ENCODE data around the gene ANO1.

The ANO1 gene

DNA sequence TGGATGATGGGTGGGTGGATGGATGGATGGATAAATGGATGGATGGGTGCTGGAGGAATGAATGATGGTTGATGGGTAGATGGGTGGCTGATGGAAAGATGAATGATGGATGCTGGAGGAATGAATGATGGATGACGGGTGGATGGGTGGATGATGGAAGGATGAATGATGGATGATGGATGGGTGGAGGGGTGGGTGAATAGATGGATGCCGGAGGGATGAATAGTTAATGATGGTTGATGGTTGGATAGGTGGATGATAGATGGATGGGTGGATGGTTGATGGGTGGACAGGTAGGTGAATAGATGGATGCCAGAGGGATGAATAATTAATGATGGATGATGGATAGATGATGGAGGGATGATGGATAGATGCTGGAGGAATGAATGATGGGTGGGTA, 41.4 kb downstream of the ANO1 start:
- DNase-seq = no peak

DNA sequence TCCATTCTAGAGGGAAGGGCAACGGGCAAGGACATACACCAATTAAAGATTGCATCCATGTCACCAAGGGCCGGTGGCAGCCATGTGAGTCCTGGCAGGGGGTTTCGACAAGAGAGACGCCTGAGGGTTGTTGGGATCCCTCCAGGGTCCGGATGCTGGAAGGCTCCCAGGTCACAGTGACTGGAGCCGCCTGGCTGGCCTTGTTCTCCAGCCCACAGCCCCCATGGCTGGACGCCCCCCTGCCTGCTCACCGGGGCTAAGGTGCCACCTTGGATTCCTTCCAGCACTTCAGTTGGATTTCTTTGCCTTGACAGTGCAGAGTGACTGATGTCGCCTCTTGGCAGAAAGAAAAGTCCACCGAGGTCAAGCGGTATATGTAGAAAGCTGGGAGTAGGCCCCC, 42.6 kb downstream of the ANO1 start:
- no peak for DNase-seq

DNA sequence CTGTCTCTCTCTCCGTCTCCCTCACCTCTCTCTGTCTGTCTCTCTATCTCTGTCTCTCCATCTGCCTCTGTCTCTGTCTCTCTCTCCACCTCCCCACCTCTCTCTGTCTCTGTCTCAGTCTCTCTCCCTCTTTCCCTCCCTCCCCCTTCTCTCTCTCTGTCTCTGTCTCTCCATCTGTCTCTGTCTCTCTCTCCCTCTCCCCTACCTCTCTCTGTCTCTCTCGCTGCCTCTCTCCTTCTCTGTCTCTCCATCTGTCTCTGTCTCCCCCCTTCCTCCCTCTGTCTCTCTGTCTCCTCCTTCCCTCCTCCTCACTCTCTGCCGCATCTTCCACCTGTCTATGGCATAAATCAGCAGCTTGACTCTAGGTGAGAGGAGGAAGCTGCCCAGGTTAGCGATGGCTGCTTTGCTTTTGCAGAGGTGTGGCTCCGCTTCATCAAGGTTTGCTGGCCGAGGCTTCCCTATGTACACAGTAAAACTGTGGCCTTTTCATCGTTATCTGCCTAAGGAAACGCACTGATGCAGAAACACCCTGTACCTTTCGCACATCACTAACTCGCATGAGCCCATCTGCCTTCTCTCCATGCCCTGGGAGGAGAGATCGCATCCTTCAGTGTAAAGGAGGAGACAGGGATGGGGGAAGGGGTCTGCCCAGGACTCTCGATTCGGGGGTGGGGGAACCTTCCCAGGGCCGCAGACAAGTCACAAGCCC, 44.5 kb downstream of the ANO1 start:
- no peak for DNase-seq

DNA sequence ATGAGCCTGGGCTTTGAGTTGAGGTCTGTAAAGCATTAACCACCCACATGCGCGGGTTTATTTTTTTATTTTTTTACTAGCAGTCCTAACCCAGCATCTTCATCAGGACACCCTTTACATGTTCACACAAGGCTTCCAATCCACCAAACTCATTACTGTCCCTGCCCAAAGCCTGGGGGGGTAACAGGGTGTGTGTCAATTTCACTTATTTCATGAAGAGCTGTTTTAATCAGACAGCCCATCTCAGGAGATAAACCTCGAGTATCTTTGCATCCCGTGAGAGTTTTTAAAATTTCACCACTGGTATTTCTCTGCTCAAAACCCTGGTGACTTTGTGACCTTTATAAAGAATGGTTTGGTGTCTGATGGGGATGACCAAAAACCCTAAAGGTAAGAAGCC, 45.6 kb downstream of the ANO1 start:
- no peak for DNase-seq

DNA sequence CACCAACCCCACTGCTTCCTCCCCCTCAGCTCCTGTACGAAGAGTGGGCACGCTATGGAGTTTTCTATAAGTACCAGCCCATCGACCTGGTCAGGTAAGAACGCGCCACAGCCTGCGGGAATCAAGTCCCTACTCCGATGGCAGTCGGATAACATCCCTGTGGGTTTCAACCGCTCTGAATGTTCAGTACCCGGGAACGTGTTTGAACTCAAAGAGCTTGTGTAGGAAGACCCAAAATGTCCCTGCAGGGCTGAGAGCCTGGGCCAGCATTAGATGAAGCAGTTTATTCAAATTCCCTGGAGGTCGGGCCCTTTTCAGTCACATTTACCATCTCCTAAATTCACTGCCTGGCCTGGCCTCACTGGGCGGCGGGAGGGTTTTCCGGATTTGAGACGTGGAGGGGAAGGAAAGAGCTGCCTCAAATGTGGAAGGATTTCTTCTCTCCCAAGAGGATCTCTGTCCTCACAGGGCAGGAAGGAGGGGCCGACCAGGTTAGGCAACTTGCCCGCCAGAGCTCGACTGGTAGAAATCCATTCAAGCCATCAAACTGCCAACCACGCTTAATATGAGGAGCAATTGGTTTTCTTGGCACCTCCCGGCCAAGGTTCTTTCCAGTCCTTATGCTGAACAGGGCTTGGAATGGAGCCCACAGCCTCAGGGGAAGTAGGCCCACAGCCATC, 46.3 kb downstream of the ANO1 start:
- no peak for DNase-seq

DNA sequence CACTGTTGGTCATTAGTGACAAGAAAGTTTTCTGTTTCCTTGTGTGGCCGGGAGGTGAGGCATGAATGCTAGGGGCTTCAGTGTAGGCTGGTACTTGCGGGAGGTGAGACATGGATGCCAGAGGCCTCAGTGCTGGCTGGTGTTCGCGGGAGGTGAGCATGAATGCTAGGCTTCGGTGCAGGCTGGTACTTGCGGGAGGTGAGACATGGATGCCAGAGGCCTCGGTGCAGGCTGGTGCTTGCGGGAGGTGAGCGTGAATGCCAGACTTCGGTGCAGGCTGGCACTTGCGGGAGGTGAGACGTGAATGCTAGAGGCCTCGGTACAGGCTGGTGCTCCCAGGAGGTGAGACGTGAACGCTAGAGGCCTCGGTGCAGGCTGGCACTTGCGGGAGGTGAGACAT, 48.4 kb downstream of the ANO1 start:
- no peak for DNase-seq

DNA sequence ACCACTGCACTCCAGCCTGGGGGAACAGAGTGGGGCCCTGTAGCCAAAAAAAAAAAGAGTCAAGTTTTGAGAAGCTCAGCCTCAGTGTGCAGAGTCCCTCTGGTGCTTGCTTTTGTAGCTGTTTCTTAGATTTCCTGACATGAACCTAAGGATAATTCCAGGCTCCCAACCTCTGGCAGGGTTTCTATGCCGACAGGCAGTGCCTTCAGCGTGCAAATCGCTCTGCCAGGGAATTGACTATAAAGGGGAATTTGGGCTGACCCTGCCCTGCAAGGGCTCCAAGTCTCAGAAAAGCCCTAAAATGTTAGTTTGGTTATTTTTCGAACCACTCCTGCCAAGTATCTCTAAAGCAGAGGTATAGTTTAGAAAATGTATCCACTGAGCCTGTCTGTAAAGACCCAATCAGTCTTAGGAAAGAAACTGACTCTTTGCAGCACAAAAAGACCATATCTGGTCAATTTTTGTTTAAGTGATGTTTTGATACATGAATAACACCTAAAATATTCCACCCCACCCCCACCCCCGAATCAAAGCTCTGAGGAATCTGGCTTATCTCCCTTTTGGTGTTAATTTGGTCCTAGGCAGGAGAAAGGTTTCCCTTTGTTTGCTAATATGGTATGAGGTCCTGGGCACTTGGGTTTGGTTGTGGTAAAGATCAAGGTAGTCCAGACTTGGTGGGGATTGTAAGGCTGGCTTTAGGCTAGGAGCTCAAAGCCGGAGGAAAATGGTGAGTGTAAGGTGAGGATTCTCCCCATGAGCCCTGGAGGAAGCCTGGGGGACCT, 49.7 kb downstream of the ANO1 start:
- DNase-seq = no peak

DNA sequence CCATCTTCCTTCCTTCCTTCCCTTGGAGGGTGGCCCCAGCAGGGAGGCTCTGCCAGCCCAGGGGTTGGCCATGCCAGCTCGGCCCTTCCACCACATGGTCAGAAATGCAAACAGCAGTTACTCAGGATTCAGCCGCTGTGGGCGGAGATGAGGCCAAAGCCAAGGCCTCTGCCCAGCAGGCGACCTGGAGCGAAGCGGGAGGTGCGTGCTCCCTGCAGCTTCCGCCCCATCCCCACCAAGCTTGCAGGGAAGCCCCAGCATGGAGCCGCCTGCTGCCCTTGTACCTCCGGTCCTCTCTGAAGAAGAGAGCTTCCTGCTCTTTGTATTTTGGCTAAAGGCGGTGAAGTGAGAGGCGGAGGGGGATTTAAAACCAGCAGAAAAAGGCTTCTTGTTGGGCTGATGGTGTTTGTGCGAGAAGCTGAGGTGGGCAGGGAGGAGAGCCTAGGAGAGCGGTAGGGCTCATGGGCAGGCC, 50.4 kb downstream of the ANO1 start:
- peak; percentile 58 for DNase-seq

DNA sequence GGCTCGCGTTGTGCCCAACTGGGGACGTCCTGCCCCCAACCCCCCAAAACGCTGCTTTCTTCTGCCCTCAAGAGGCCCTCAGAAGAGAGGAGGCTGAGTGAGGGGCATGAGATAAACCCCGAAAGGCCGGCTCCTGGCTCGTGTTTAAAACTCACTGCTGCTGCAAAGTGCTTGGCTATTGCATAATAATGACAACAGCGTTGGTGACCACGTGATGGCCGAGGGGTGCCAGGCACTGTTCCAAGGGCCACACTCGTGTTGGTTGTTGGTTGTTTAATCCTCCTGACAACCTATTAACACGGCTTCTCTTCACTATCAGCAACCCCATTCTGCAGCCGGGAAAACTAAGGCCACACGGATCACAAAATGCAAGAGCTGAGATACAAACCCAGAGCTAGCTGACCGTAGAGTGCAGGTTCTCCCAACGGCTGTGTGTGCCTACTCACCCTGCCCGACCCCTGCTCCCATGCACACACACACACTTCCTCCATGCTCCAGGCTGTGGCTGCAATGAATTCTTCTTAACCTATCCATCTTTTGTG, 51.0 kb downstream of the ANO1 start:
- DNase-seq = no peak

DNA sequence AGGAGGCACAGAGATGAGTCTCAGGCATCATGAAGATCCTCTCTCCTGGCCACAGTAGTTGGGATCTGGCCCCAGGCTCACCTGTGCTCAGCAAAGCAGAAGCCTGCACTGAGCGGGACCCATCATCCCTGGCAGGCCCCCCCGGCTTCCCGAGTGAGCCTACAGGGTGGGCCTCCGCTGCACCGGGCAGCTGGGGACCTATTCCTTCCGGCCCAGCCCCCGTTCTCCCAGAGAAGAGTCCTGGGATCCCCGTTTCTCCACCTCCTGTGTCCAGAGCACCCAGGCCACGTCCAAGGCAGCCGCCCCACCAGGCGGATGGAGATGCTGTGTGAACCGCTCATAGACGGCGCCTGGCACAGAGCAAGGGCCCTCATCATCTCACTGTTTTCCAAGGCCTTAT, 52.5 kb downstream of the ANO1 start:
- DNase-seq = no peak

DNA sequence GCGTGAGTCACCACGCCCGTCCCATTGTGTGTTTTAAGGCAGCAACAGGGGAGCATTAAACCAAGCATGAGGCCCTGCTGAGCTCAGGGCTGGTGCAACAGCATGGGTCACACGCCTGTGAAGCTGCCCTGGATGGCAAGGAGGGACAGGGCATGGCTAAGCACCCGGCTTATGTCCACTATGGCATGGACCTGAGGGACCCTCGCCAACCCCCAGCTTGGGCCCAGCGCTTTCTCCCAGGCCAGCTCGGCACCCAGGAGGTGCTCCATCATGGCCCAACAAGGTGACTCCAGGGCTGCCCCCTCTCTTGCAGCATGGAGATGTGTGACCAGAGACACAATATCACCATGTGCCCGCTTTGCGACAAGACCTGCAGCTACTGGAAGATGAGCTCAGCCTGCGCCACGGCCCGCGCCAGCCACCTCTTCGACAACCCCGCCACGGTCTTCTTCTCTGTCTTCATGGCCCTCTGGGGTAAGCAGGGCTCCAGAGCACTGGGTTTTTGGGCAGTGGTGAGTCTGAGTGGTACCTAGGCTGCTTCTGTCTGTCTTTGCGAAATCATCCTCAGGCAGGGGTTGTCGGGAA, 53.6 kb downstream of the ANO1 start:
- no peak for DNase-seq

DNA sequence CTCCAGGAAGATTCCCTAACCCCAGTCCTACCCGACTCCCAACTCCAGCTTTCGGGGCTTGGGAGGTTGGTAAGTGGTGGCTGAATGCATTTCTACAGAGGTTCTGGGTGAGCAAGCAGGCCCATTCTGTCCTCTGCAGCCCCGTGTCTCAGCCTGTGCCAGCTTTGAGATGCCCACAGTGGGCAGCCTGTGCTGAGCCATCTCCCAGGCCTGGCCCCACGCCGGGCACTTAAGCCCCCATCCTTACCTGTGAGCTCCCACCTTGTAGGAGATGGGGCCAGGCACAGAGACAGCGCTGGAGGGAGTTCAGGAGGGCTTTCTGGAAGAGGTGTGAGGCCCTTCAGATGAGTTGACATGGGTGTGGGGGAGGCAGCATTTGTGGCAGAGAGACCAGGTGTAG, 54.5 kb downstream of the ANO1 start:
- no peak for DNase-seq

DNA sequence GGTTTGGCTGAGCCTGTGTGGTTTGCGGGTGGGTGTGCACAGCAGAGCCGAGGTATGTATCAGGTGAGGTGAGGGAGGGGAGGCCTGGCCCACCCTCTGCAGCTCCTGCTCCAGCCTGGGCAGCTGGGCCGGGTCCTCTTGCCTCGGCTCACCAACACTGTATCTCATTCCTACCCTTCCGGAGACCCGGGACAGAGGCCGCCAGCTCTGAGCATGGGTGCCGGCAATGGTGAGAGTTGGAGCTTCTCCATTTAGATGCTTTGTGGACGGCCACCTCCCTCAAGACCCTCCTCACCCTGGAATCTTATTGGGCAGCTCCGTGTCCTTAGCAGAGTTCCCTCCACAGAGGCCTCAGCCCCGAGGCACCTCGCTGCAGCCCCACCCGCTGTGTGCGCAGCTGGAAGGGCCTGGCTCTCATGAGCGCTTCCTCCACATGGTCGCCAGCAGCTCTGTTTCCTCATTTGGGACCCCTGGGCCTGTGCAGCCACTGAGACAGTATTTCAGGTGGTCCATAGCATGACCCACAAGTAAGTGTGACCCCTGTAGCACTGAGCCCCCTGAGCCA, 55.7 kb downstream of the ANO1 start:
- no peak for DNase-seq

DNA sequence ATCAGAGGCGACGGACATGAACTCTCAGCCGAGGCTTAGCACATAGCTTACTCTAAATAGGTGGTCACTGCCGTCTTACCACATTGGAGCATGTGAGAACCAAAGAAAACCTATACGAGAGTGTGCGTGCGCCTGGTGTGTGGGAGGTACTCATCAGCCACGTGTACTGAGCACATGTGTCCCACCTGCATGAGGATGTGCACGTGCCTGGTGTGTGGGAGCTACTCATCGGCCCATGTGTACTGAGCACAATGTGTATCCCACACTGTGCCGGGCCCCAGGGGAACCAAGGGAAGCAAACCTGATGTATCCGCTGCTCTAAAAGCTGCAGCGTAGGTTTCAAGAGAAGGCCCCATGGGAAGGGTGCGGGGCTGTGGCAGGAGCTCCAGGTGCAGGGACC, 56.4 kb downstream of the ANO1 start:
- DNase-seq = no peak

DNA sequence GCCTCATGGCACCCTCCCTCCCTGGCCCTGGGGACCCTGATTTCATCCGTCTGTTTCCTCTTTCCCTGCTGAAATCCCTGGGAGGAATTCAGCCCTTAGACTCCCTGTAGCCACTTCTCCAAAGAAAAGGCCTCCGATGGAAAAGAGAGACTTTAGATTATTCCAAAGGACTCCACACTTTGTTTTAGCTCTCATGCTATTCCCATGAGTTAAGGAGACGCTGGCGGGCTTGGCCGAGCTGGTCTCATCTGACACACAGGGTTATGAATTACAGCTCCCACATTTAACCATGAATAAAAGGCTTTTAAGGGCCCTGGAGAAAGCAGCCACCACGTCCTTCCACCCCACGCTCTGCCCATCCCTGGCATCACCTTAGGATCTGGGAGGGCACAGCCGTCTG, 57.0 kb downstream of the ANO1 start:
- DNase-seq = no peak

DNA sequence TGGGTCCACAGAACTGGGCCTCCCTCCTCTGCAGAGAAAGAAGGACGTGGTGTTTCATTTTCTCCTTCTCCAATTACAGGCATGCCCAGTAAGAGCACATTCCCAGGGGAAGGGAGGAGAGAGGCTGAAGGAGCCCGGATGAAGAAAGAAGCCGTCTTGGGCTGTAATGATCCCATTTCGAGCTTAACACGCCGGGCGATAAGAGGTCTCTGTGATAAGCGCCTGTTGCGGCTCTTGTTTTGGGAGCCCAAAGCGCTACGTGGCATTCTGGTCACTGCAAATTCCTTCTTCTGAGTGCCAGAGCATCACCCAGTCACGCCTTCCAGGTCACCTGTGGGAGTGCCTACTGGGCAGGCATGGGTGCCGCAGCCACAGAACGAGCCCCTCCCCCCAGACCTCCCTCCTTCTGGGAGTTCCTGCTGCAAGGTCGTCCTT, 57.5 kb downstream of the ANO1 start:
- no peak for DNase-seq

DNA sequence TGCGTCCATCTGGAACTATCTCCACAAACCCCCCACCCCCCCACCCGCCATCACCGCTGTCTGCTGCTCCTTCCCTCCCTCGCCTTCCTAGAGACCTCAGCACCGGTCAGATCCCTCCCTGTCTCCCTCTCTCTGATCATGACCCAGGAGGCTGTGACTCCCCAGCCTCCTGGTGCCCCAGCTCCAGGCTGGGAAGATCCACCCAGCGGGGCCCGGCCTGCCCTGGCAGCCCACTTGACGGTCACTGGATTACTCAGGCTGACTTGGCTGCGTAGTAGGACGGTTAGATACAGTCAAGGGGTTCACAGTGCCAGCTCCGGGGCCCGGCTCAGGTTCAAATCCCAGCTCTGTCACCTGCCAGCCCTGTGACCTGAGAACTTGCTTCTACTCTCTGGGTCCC, 59.3 kb downstream of the ANO1 start:
- DNase-seq = no peak

DNA sequence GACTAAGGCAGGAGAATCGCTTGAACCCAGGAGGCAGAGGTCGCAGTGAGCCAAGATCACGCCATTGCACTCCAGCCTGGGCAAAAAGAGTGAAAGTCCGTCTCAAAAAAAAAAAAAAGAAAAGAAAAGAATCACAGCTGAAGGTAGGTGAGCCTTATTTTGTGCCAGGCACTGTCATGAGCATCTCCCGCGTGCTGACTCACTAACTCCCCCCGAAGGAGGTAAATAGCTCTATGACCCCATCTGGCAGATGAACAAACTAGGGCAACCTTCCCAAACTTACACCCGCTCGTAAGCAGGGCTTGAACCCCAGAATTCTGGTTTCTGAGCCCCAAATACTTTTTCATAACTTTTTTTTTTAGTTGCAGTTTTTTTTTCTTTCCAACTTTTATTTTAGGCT, 60.3 kb downstream of the ANO1 start:
- DNase-seq = no peak

DNA sequence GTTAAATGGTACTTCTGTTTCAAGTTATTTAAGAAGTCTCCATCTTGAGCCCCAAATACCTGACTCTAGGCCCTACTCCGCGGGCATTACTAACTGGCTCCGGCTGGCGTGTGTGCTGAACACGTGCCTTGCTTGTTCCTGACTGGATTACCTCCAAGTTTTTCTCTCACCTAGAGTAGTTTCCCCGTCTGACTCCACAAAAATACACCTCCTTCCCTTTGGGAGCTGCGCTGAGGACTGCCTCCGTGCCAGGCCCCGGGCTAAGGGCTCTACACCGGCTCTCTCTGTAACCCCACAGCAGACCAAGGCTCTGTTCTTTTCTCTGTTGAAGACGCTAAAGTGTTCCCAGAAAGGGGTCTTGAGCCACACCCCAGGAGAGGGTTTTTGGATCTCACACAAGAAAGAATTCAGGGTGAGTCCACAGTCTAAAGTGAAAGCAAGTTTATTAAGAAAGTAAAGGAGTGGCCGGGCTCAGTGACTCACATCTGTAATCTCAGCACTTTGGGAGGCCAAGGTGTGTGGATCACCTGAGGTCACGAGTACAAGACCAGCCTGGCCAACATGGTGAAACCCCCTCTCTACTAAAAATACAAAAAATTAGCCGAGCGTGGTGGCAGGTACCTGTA, 61.8 kb downstream of the ANO1 start:
- no peak for DNase-seq

DNA sequence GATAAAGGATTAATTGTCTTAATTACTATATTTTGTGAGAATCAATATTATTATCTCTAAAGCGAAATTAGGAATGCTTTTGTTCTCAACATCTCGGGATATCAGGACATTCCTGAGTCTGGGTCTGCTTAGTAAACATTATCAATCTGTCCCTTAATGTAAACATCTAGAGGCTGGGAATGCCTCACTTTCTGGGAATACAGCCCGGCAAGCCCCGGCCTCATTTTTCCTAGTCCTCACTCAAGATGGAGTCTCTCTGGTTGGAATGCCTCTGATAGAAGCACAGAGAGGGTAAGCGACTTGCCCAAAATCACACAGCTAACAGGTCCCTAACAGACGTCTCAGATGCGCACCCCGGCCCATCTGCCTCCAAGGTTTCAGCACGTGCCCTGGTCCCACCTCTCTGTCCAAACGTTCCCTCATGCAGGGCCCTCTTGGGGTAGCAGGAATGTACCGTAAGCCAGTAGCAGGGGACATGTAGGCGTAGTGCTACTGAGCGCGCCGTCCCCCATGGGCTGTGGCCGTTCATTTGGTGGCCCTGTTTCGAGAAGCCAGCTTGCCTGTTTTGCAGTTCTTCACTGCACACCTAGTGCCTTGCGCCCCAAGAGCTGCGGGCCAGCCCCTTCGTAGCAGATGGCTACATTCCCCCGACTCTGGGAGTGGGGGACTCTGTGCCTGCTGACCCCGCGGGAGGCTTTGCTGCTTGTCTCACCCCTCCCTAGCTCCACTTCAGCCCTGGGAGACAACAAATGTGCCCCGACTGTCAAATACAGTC, 62.8 kb downstream of the ANO1 start:
- DNase-seq = no peak

DNA sequence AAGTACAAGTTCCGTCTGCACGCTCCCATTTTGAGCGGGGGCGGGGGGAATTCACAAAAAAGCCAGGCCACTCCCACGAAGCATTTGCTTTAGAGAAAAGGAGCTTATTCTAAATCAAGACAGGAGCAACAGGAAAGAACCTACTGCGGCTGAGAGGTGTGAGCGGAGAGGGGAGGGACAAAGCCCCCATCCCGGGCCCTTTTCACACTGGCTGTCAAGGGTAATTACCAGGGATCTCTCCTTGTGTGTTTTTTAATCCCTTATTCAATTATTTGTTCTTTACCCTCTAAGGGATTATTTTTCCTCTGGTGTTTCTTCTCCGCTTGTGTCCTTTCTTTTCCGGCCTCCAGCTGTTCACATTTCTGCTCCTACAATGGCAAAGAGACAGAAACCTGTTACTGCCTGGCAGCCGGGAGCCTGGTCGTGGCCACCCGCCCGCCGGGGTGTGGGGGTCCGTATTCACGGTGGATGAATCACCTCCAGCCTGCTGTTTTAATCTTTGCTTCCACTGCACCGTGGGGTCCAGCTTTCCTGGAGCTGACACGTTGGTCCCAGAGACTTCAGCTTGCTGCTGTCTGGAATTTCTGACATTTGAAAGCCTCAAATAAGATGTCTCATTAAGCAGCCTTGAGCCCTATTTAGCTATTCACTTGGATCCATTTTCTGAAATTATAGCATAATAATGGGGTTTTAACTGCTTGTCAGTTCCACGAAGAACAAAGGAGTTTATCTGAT, 63.5 kb downstream of the ANO1 start:
- no peak for DNase-seq
